Calu3 (cell line): ENCODE measurements around the gene TMEM121. TPM values are rescaled to one million over a fixed set of nuclear protein-coding genes. Genes with fewer than 3 reads are reported as not detected.

ENCODE experiments used
- BruUV-seq: library from RNA; stranded (reverse); fragments of 400-500 nt; replicated peaks from 2 replicates; lab custom pipeline; 2021; lab: Mats Ljungman, UMichigan
- CTCF ChIA-PET: fragments of 300-600 bp; sonication (Branson Sonifier 250); formaldehyde crosslinking; loops from one replicate; lab custom pipeline; 2022; ENCODE audit warnings: antibody characterized with exemption; lab: Charles Lee
- DNase-seq: peaks from one replicate; pipeline ENCODE4 v3.0.0; 2022
- H3K27ac Mint-ChIP-seq: one replicate; pipeline ENCODE4 v1.8.0; 2022; ENCODE audit warnings: mixed read lengths; ENCODE audit not compliant: unreplicated experiment
- H3K27me3 Mint-ChIP-seq: one replicate; pipeline ENCODE4 v1.8.0; 2022; ENCODE audit warnings: mixed read lengths; ENCODE audit not compliant: unreplicated experiment
- H3K36me3 Mint-ChIP-seq: one replicate; pipeline ENCODE4 v1.8.0; 2022; ENCODE audit warnings: mild to moderate bottlenecking, moderate library complexity, mixed read lengths; ENCODE audit not compliant: insufficient read depth, unreplicated experiment
- H3K4me1 Mint-ChIP-seq: one replicate; pipeline ENCODE4 v1.8.0; 2022; ENCODE audit warnings: mild to moderate bottlenecking, low read depth, mixed read lengths; ENCODE audit not compliant: unreplicated experiment
- H3K4me3 Mint-ChIP-seq: one replicate; pipeline ENCODE4 v1.8.0; 2022; ENCODE audit warnings: mild to moderate bottlenecking, low read depth, moderate library complexity, mixed read lengths; ENCODE audit not compliant: unreplicated experiment
- H3K9me3 Mint-ChIP-seq: one replicate; pipeline ENCODE4 v1.8.0; 2022; ENCODE audit warnings: low read depth, mixed read lengths; ENCODE audit not compliant: unreplicated experiment
- CTCF ChIP-seq: fragments of 200-600 bp; IDR thresholded peaks from one replicate; pipeline ENCODE4 v1.8.0; 2022; ENCODE audit warnings: antibody characterized with exemption; ENCODE audit not compliant: unreplicated experiment
- intact Hi-C: fragments of 100-400 bp; cut with micrococcal nuclease; formaldehyde crosslinking; loops from one replicate; pipeline ENCODE4 v1.10.0; 2022; ENCODE audit not compliant: unreplicated experiment
- total RNA-seq: library from RNA; stranded (reverse); gene quantifications from 2 replicates; pipeline ENCODE4 v1.2.3, GENCODE V29; 2022

TMEM121 gene
- total RNA-seq, 1 experiment from 2014 or later, result 0.38 TPM

- Mint-ChIP-seq H3K27ac (no peak overlapping the region), H3K27me3 (peaks cover 98% of the 10 kb centered on the region), H3K9me3 (no peaks in the 10 kb centered on the region), H3K4me1 (no peaks in the 10 kb centered on the region), H3K36me3 (no peaks in the 10 kb centered on the region), H3K4me3 (no peak overlapping the region)
- DNase-seq, result no peak
- BruUV-seq, result no TSS peak
- intact Hi-C loops, result no loop called here
- no peak for TF ChIP-seq CTCF
- CTCF ChIA-PET, result no interaction called here
These were observed 10.6 kb downstream of the TMEM121 start for GRCh38 chr14:105536691-105537579.

GRCh38 chr14:105537580-105538474 lies 11.4 kb downstream of the TMEM121 start:
- DNase-seq, result peak; percentile 81
- CTCF ChIA-PET, result no interaction called here
- TF ChIP-seq CTCF, result peak; percentile 92
- no peaks in the 10 kb centered on the region for H3K4me1 Mint-ChIP-seq
- H3K4me3 Mint-ChIP-seq, result peak overlapping the region; percentile 19
- H3K9me3 Mint-ChIP-seq, result peaks cover 3% of the 10 kb centered on the region
- H3K27ac Mint-ChIP-seq, result no peak overlapping the region
- no peaks in the 10 kb centered on the region for H3K36me3 Mint-ChIP-seq
- peaks cover 98% of the 10 kb centered on the region for H3K27me3 Mint-ChIP-seq
- no TSS peak for BruUV-seq
- intact Hi-C loops, result no loop called here

GRCh38 chr14:105538481-105539049 lies 12.2 kb downstream of the TMEM121 start:
- Mint-ChIP-seq H3K36me3 (no peaks in the 10 kb centered on the region), H3K27ac (no peak overlapping the region), H3K4me3 (peak overlapping the region; percentile 19), H3K27me3 (peaks cover 98% of the 10 kb centered on the region), H3K9me3 (peaks cover 3% of the 10 kb centered on the region), H3K4me1 (no peaks in the 10 kb centered on the region)
- no TSS peak for BruUV-seq
- TF ChIP-seq CTCF, result no peak
- intact Hi-C loops, result no loop called here
- no peak for DNase-seq
- CTCF ChIA-PET, result no interaction called here

- no peak for TF ChIP-seq CTCF
- H3K4me1 Mint-ChIP-seq, result no peaks in the 10 kb centered on the region
These were observed 14.4 kb downstream of the TMEM121 start for GRCh38 chr14:105540811-105541210.

More at GRCh38 chr14:105540811-105541210, 14.4 kb downstream of the TMEM121 start:
- no peak for DNase-seq
- peaks cover 3% of the 10 kb centered on the region for H3K9me3 Mint-ChIP-seq
- H3K4me3 Mint-ChIP-seq, result no peak overlapping the region
- peaks cover 90% of the 10 kb centered on the region for H3K27me3 Mint-ChIP-seq
- intact Hi-C loops, result no loop called here
- H3K27ac Mint-ChIP-seq, result no peak overlapping the region
- BruUV-seq, result no TSS peak
- H3K36me3 Mint-ChIP-seq, result no peaks in the 10 kb centered on the region
- CTCF ChIA-PET, result no interaction called here
